HG02852 (cell line): Measurements from ENCODE around the gene KLF6.

Source experiments
- ATAC-seq: cut with Tn5 transposase; IDR thresholded peaks from one replicate; pipeline ENCODE4 v1.9.1; 2021; ENCODE audit warnings: mild to moderate bottlenecking, moderate library complexity; ENCODE audit not compliant: unreplicated experiment

KLF6 gene

GRCh38 chr10:3775696-3776551 is 9.1 kb downstream of the KLF6 start:
- no peak for ATAC-seq

DNA sequence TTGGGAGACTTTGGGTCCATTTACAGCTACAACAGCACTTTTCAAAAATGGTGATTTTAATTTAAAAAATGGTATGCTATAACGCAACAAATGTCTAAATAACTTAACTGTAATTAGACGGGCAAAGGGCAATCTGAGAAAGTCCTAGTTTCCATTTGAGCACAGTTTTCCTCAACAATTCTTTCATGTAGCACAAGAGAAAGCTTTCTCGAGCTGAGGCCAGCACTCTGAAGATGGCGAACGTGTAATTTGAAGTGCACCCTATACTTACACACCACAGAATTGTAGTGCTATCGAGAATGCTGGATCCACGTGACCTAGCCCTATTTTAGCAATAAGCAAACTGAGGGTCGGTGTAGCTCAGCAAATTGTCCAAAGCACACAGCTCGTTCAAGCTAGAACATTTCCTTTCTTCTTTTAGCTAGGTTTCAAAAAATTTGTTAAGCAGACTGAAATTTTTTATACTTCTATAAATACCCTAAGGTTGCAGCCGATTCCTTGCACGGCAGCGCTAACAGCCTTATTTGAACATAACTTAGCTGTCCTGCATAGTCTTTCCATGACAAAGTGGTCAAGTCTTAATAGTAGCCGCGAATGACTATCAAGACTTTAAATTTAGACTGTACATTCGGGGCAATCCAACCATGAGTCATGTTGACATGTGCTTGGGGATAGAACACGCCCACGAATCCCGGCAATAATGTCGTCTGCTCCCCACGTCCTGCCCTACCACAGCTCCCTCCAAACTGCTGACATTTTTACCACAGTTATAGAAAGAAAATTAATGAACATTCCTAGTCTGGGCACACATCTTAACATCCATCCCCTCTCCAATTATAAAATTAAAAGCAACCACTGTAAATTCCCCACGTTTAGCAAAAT is 10.0 kb downstream of the KLF6 start:
- ATAC-seq = no peak

DNA sequence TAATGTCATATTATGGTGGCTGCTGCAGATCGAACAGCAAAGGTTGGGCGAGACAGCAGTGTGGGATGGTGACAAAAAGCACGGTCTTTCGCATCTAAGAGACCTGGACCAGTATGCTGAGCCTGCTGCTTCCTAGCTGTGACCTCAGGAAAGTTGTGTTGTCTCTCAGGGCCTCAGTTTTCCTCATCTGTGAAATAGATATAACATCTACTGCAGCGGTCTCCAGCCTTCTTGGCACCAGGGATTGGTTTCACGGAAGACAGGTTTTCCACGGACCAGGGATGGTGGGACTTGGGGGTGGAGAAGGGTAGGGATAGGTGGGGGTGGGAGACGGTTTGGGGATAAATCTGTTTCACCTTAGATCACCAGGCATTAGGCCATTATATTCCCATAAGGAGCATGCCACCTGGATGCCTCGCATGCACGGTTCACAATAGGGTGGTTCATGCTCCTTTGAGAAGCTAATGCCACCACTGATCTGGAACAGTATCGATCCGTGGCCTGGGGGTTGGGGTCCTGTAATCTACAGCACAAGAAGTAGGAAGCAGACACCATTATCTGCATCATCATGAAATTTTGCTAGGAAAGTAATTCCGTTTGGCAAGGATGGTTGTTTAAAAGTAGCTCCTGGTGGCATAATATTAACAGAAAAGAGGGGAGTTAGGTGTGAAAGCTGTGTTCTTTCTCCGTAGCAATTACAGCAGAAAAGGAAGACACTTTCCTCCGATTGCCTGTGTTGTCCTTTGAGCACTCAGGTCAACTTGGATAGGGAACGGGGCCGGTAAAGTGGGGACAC is 10.8 kb downstream of the KLF6 start:
- no peak for ATAC-seq

DNA sequence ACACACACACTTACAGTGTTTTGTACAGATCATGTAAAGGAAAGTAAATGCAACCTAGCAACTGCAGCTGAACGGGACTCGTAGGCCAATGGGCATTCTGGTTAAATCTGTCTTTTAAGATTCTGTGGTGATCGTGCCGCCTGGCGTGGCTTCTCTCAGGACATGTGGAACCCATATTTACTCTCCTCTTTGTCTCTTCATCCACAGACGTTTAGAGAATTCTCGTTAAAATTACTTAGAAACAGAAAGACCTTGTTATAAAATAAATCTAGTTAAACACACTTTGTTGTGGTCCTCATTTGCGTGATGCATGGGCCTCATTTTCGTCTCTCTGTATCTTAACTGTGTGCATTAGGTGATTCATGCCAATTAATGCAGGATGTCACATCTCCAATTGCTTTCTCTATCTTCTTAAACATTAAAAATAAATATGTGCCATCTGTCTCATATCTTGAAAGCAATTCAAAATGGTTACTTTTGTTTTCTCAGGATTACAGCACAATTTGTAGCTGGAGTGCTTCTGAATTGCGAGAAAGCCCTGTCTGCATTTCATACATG is 11.5 kb downstream of the KLF6 start:
- ATAC-seq = no peak

GRCh38 chr10:3772361-3773171 is 12.4 kb downstream of the KLF6 start:
- ATAC-seq = no peak

DNA sequence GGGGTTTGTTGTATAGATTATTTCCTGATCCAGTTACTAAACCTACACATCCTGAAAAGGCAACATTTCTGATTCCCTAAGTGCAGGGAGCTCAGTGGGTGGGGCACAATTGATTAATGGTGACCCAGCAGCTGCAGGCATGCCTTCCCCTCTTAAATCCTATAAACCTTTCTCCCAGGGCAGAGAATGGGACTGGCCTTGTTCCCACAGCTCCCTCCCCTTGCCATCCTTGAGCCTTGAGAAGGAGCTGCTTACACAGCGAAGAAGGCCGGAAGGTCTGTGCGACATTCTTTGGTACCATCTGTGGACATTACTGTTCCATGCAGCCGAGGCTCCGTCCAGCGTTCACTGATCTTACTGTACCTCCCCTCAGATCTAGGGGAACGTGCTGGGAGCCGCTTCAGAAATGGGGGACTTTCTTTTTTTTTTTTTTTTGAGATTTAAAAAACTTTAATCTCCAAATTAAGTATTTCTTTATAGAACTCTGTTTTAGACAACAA is 14.3 kb downstream of the KLF6 start:
- no peak for ATAC-seq

DNA sequence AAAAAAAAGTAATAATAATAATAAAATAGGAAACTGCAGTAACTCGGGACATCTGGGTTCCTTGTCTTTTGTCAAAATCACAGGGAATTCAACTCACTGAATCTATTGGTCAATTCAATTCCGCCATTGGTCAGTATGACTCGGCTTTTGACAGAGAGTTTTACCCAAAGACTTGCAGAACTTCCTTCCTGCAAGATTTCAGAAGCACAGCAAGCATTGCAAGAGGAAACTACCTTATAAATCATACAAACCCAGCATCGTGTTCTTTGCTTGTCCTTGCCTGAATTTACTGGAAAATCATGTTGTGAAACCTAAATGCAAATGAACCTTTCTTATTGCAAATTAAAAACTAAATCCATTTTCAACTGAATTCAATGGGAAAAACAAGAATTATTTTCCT is 15.5 kb downstream of the KLF6 start:
- no peak for ATAC-seq

DNA sequence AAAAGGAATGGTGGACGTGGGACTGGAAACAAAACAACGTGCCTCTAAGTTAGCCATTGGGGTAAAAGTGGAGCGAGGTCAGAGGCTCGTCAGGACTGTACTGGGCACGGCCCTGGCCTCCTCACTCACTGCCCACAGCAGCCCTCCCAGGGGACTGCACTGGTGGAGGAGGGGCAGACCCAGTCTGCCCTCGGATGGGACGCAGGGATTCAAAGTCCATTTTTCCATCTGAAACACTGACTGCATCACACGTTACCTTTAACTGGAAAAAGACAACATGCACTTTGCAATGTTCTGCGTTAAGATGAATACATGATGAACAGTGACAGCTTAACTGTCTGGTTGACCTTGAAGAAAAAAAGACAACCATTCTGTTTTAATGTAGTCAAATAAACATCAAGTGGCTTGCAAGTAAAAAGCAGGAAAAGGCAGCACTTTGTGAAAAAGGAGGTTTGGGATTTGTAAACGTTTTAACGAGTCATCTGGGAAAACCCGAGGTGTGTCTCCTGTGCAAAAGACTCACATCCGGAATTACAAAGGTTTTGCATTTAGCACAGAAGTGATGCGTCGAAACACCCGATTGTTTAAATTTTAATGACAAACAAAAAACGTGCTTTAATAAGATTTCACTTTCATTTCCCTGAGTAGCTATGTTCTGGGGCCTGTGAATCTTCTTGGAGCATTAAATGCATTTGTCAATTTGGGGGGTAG is 18.8 kb downstream of the KLF6 start:
- ATAC-seq = no peak

DNA sequence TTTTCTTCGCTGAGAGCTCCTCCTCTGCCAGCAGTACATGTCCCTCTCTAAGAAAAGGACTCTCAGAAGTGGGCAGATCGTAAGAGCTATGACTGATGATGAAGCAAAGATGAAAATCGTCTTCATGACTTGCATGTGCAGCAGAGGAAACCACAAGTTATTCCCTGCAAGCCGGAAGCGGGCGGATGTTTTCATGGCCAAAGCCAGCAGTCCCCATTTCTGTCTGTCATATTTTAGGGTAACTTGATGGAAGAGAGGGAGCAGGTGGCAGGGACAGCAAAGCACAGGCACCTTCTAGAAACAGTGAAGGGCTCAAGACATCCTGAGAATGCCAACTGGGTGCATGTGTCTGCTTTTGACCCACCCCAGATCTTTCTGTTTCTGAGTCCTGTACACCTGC is 19.9 kb downstream of the KLF6 start:
- ATAC-seq = no peak

GRCh38 chr10:3764626-3765112 is 20.3 kb downstream of the KLF6 start:
- no peak for ATAC-seq

DNA sequence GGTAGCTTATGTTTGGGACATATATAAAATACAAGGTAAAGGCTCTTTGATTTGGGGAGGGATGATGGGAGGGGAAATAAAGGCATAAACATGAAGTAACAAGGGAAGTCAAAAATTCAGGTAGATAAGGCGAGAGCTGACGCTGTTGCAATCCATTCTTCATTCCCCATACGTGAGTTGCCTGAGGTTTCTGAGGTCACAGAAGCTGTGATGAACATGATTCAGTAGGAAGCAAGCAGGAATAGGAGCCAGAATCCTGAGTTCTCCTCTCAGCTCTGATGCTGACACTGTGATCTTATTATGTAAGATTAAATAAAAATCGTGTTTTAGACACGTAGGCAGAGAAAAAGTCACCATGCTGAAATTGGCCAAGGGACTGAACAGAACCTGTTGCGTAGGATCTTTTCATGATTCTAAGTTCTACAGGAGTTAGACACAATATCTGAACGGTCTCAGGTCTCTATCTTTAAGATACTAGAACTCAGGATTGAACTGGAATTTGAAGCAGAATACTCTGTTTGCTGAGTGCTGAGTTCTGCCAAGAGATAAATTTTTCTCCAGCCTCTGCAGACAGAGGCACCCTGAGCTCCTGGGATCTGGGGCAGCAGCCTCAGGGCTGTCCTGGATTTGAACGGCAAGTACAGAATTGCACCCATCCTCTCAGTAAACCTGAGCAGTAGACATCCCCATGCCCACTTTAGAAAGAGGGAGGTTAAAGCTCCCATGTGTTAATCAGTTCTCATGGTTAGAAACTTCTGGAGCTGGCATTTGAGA is 21.0 kb downstream of the KLF6 start:
- ATAC-seq = no peak

DNA sequence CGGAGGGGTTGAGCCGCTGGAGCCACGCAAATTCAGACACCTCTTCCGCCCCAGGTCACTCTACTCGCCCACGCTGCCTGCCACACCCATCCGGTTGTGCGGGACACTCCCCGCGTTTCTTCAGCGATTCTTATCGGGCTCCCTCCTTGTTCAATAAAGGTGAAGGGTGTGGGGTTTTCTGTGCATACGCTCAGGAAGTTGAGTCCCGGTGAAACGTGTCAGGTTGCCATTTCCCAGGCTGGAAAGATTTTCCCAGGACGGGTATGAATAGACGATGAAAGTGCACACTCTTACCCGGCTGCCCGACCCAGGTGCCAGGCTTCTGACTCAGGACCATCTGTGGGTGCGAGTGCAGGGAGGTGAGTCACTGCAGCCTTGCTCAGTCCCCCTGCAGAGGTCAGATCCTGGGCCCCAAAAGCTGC is 22.0 kb downstream of the KLF6 start:
- no peak for ATAC-seq

DNA sequence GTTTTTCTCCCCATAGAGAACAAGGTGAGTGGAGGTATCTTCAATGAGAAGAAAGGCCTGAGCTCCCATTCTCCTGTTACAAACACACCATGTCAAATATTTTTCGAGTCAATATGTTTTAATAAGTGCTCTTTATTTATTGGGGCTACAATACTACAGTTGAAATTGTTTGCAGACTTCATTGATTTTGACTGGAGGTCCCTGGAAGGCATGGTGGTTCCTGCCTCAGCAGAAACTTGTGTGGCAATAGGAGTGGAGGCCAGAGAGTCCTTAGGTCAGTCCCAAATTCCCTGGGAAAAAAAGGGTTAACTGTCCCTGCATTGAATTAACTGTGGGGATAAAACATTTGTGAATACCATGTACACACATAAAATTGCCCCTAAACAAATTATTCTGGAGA is 22.7 kb downstream of the KLF6 start:
- ATAC-seq = no peak

DNA sequence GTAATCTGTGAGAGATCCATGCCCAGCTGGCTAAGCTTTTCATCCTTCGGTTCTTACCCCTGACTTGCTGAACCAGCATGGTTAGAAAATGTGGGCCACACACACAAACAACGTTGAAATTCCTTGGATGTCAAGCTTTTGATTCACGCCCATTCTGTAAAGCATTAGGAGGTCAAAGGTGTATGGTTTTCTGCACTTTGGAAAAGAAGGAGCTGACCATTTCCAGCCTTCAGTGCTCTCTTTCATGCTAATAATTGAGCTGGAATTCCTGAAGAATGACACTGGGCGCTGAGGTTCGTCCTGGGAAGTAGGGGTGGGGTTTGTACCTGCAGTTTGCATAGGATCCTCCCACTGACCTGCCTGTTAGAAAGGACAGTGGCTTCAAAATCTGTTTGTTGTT is 23.1 kb downstream of the KLF6 start:
- ATAC-seq = no peak

- ATAC-seq = peak; percentile 45
Observed at GRCh38 chr10:3761021-3761686, 23.9 kb downstream of the KLF6 start.

GRCh38 chr10:3760083-3760482 is 24.9 kb downstream of the KLF6 start:
- no peak for ATAC-seq

GRCh38 chr10:3759397-3759796 is 25.6 kb downstream of the KLF6 start:
- no peak for ATAC-seq

DNA sequence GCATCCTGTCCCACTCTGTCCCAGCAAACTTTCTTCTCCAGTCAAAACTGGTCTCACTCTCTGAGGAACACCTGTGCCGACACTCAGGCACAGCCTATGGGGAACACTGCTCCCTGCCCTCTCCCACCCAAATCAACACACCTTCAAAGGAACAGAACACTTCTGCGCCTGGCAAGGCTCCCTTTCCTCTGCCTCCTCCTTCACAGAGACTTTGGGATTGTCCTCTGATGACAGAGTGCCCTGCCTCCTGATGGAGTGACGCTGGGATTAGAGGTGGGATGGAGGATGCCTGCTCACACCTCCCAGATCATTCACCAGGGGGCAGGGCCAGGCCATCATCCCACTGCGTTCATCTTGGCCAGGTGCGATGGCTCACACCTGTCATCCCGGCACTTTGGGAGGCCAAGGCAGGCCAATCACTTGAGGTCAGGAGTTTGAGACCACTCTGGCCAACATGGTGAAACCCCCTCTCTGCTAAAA is 26.5 kb downstream of the KLF6 start:
- ATAC-seq = no peak
